ENCODE results near the gene DPP6. TPM values are rescaled to one million over a fixed set of nuclear protein-coding genes. Genes with fewer than 3 reads are reported as not detected.

Gene DPP6
- total and polyA plus RNA-seq, 2 of the 8 experiments (the other 6 are each of a cell fraction or from before 2014, with no cell fraction given), result 4.7 to 6.8 TPM

DNA sequence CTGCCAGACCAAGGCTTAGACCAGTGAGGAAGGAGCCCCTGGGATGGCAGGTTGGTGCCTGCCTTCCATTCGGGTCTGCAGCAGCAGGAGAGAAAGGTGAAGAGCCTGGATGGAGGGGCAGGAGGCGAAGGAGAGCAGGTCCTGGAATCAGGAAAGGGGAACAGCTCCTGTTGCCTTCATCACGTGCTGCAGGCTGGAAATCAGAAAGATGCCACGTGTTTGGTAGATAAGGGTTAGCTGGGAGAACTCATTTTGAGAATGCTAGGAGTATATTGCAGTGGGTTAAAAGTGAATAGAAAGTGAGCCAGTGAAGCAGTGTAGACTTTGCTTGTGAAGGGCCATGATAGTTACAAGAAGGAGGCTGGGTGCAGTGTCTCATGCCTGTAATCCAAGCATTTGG lies 579.0 kb downstream of the DPP6 start:
- no peak overlapping the region for H3K4me3 ChIP-seq (ENCODE audit: extremely low read depth in 1 of 4, insufficient read depth in 2 of 4, low read depth in 3 of 4, low read length in 4 of 4)
- no peaks in the 10 kb centered on the region for H3K23me2 ChIP-seq (ENCODE audit: low read depth, low read length)
- H3K9me3 ChIP-seq (ENCODE audit: insufficient read depth in 2 of 2, low read depth in 1 of 2, low read length in 1 of 2), result peaks cover 0 to 3% of the 10 kb centered on the region in 2 experiments; a peak in 2 of 4 replicates
- no peaks in the 10 kb centered on the region for H3K79me1 ChIP-seq (ENCODE audit: low read depth, low read length)
- no peaks in the 10 kb centered on the region for H3K79me2 ChIP-seq (ENCODE audit: control insufficient read depth in 1 of 2, insufficient read depth in 2 of 2, low read length in 2 of 2)
- no peak overlapping the region for H2BK120ac ChIP-seq (replicated peaks; ENCODE audit: low read depth, low read length)
- H3K9ac ChIP-seq (replicated peaks in 1 of 4; ENCODE audit: extremely low read depth in 1 of 4, low read depth in 3 of 4, low read length in 3 of 4), result no peak overlapping the region
- no peak overlapping the region for H4K5ac ChIP-seq (ENCODE audit: insufficient read length, low read depth, low read length)
- H2BK20ac ChIP-seq (ENCODE audit: low read length), result no peak overlapping the region
- no peak overlapping the region for H3K23ac ChIP-seq (ENCODE audit: insufficient read length)
- H3K27ac ChIP-seq (ENCODE audit: low read depth, low read length), result no peak overlapping the region
- no peak overlapping the region for H3K4ac ChIP-seq (replicated peaks; ENCODE audit: insufficient read length, low read depth, low read length)
- H2BK5ac ChIP-seq (ENCODE audit: low read depth, low read length), result no peak overlapping the region
- ChIA-PET CTCF (ENCODE audit: partially characterized antibody) (interaction anchor here (1.2 to 4.1 kb wide), 3 partner anchors 9 to 113 kb away, joined by 3 to 31 read pairs (median 3); no protein-coding TSS in a partner anchor), POLR2A (ENCODE audit: partially characterized antibody) (no interaction called here)
- no peak for FAIRE-seq
- no peak overlapping the region for H2AFZ ChIP-seq (ENCODE audit: low read length)
- no peak for TF ChIP-seq JUND (IDR thresholded peaks at IDR 0.05; ENCODE audit: low read length)
- no peak for TF ChIP-seq SUZ12 (IDR thresholded peaks at IDR 0.05; ENCODE audit: low read length)
- no peak for TF ChIP-seq TAF1 (IDR thresholded peaks at IDR 0.05; ENCODE audit: low read depth, low read length)
- TF ChIP-seq CBX8 (IDR thresholded peaks at IDR 0.05; ENCODE audit: borderline replicate concordance, low read depth, low read length), result no peak
- no peak overlapping the region for H2AK5ac ChIP-seq (ENCODE audit: low read depth, low read length)
- H3K14ac ChIP-seq (ENCODE audit: insufficient read length), result no peak overlapping the region
- no peak overlapping the region for H3K4me2 ChIP-seq (ENCODE audit: insufficient read depth in 1 of 2, low read depth in 2 of 2, low read length in 2 of 2)
- no peak for DNase-seq (ENCODE audit: low read depth in 1 of 2, low spot score in 2 of 2)
- H2BK15ac ChIP-seq (ENCODE audit: low read length), result no peak overlapping the region
- no peaks in the 10 kb centered on the region for H3K36me3 ChIP-seq (ENCODE audit: control insufficient read depth in 2 of 4, insufficient read depth in 4 of 4, low read length in 3 of 4)
- no peak overlapping the region for H4K91ac ChIP-seq (replicated peaks; ENCODE audit: insufficient read length, low read length)
- no peaks in the 10 kb centered on the region for H3K27me3 ChIP-seq (replicated peaks in 1 of 4; ENCODE audit: control insufficient read depth in 3 of 4, extremely low read depth in 1 of 4, insufficient read depth in 3 of 4, low read length in 3 of 4)
- no peak overlapping the region for H3K18ac ChIP-seq (ENCODE audit: extremely low read depth, low read length)
- no peak overlapping the region for H4K8ac ChIP-seq (ENCODE audit: extremely low read depth, insufficient read depth, low read length)
- no peak overlapping the region for H3K56ac ChIP-seq (replicated peaks; ENCODE audit: insufficient read length, low read depth, low read length)
- H2BK12ac ChIP-seq (ENCODE audit: low read depth, low read length), result no peak overlapping the region
- WGBS, 2 experiments (ENCODE audit: extremely low coverage in 1 of 2, insufficient coverage in 1 of 2, insufficient read length in 1 of 2, insufficient replicate concordance in 2 of 2, low coverage in 1 of 2, low lambda C conversion rate in 2 of 2, missing lambda C conversion rate in 1 of 2), result 84% methylated on average over 4 of the region's 4 CpGs; no CpG with 5 or more reads in 1 of the 2 experiments
- peaks cover 0 to 2% (median 0%) of the 10 kb centered on the region in 4 experiments; a peak in 1 of 7 replicates for H3K4me1 ChIP-seq (replicated peaks in 1 of 4; ENCODE audit: control insufficient read depth in 3 of 4, insufficient read depth in 4 of 4, low read length in 3 of 4)
- no peaks in the 10 kb centered on the region for H4K20me1 ChIP-seq (replicated peaks in 1 of 2; ENCODE audit: control insufficient read depth in 1 of 2, insufficient read depth in 2 of 2, low read length in 2 of 2)
